HEK293 (cell line): ENCODE measurements around the gene CCSER1.

Experiments
- CTCF ChIA-PET: fragments of 350-600 bp; formaldehyde crosslinking; extraction: SDS; loops from one replicate; lab custom pipeline; 2021; ENCODE audit warnings: antibody characterized with exemption; lab: Yijun Ruan, JAX
- POLR2A ChIA-PET: fragments of 300-600 bp; formaldehyde crosslinking; extraction: SDS; loops from one replicate; lab custom pipeline; 2020; ENCODE audit warnings: antibody characterized with exemption, inconsistent platforms; lab: Yijun Ruan, JAX
- H3K27ac ChIP-seq: fragments of 200-500 bp; sonication (Bioruptor generic); 2 replicates; pipeline ENCODE4 v1.5.1; 2014; ENCODE audit warnings: low read depth, low read length, control low read depth, inconsistent platforms; ENCODE audit errors: extremely low read depth
- H3K36me3 ChIP-seq, 2 experiments: fragments of 200-500 bp in 1 of 2; sonication (Bioruptor generic) in 1 of 2; 1 replicate in 1 of 2; 2 replicates in 1 of 2; pipeline ENCODE4 v1.5.1; 2014 to 2017; ENCODE audit warnings: inconsistent platforms in 2 of 2, low read length in 2 of 2; ENCODE audit not compliant: control insufficient read depth in 2 of 2, insufficient read depth in 1 of 2
- H3K4me1 ChIP-seq: fragments of 200-500 bp; sonication (Bioruptor generic); 2 replicates; pipeline ENCODE4 v1.5.1; 2014; ENCODE audit warnings: mild to moderate bottlenecking, low read length, inconsistent platforms; ENCODE audit not compliant: control insufficient read depth, insufficient read depth
- H3K4me3 ChIP-seq: 2 replicates; pipeline ENCODE4 v1.5.1; 2011; ENCODE audit warnings: low read depth, mild to moderate bottlenecking, control low read depth, low read length, moderate library complexity
- H3K9me3 ChIP-seq: fragments of 200-500 bp; sonication (Bioruptor generic); 2 replicates; pipeline ENCODE4 v1.5.1; 2014; ENCODE audit warnings: low read depth, low read length, inconsistent platforms; ENCODE audit not compliant: control insufficient read depth, insufficient read depth
- BCL11A ChIP-seq: fragments of 450-650 bp; formaldehyde crosslinking; IDR thresholded peaks from 2 replicates; pipeline ENCODE4 v1.5.1; 2016; ENCODE audit warnings: low read depth, missing biosample characterization, missing genetic modification characterization
- GFI1B ChIP-seq: fragments of 450-650 bp; formaldehyde crosslinking; IDR thresholded peaks from 2 replicates; pipeline ENCODE4 v1.5.1; 2016; ENCODE audit warnings: missing biosample characterization, missing genetic modification characterization
- GLIS1 ChIP-seq: fragments of 450-650 bp; formaldehyde crosslinking; IDR thresholded peaks from 2 replicates; pipeline ENCODE4 v1.5.1; 2016; ENCODE audit warnings: missing biosample characterization, missing genetic modification characterization
- HOXA7 ChIP-seq: sonication (generic); formaldehyde crosslinking; IDR thresholded peaks from 2 replicates; pipeline ENCODE4 v1.8.1; 2022; ENCODE audit warnings: missing genetic modification reagents, borderline replicate concordance
- RBAK ChIP-seq: fragments of 450-650 bp; formaldehyde crosslinking; IDR thresholded peaks from 2 replicates; pipeline ENCODE4 v1.5.1; 2016; ENCODE audit warnings: missing biosample characterization, missing genetic modification characterization
- SCRT1 ChIP-seq: fragments of 450-650 bp; formaldehyde crosslinking; IDR thresholded peaks from 2 replicates; pipeline ENCODE4 v1.5.1; 2016; ENCODE audit warnings: missing biosample characterization, missing genetic modification characterization, borderline replicate concordance
- YY1 ChIP-seq: fragments of 450-650 bp; formaldehyde crosslinking; IDR thresholded peaks from 2 replicates; pipeline ENCODE4 v1.5.1; 2018; ENCODE audit warnings: missing biosample characterization, missing genetic modification characterization
- ZBTB7A ChIP-seq: fragments of 450-650 bp; formaldehyde crosslinking; IDR thresholded peaks from 2 replicates; pipeline ENCODE4 v1.5.1; 2016; ENCODE audit warnings: low read depth, missing biosample characterization, missing genetic modification characterization
- ZBTB8A ChIP-seq: fragments of 450-650 bp; formaldehyde crosslinking; IDR thresholded peaks from 2 replicates; pipeline ENCODE4 v1.5.1; 2016; ENCODE audit warnings: missing biosample characterization, missing genetic modification characterization
- ZNF114 ChIP-seq: fragments of 450-650 bp; formaldehyde crosslinking; IDR thresholded peaks from 2 replicates; pipeline ENCODE4 v1.5.0; 2017; ENCODE audit warnings: missing biosample characterization, missing genetic modification characterization
- ZNF133 ChIP-seq: fragments of 450-650 bp; formaldehyde crosslinking; IDR thresholded peaks from 2 replicates; pipeline ENCODE4 v1.5.1; 2016; ENCODE audit warnings: missing biosample characterization, missing genetic modification characterization
- ZNF223 ChIP-seq: fragments of 450-650 bp; formaldehyde crosslinking; IDR thresholded peaks from 2 replicates; pipeline ENCODE4 v1.5.1; 2016; ENCODE audit warnings: missing biosample characterization, missing genetic modification characterization
- ZNF24 ChIP-seq: fragments of 450-650 bp; formaldehyde crosslinking; IDR thresholded peaks from 2 replicates; pipeline ENCODE4 v1.5.1; 2016; ENCODE audit warnings: missing biosample characterization, missing genetic modification characterization
- ZNF274 ChIP-seq, 2 experiments: fragments of 200-500 bp in 1 of 2; fragments of 450-650 bp in 1 of 2; sonication (Bioruptor generic) in 1 of 2; formaldehyde crosslinking in 1 of 2; IDR thresholded peaks; 2 replicates each; pipeline versions ENCODE4 v1.5.1 to v1.6.1; 2014 to 2016; ENCODE audit warnings: borderline replicate concordance in 1 of 2, inconsistent platforms in 1 of 2, low read length in 1 of 2, missing biosample characterization in 1 of 2, missing genetic modification characterization in 1 of 2
- ZNF311 ChIP-seq: fragments of 450-650 bp; formaldehyde crosslinking; IDR thresholded peaks from 2 replicates; pipeline ENCODE4 v1.5.1; 2017; ENCODE audit warnings: missing biosample characterization, missing genetic modification characterization, borderline replicate concordance
- ZXDB ChIP-seq: fragments of 450-650 bp; formaldehyde crosslinking; IDR thresholded peaks from 2 replicates; pipeline ENCODE4 v1.5.1; 2016; ENCODE audit warnings: missing biosample characterization, missing genetic modification characterization
- TF ChIP-seq, protein P1 (sequence below): fragments of 450-650 bp; formaldehyde crosslinking; IDR thresholded peaks from 2 replicates; pipeline ENCODE4 v1.5.1; 2016; ENCODE audit warnings: missing biosample characterization, missing genetic modification characterization
- TF ChIP-seq, protein P2 (sequence below): fragments of 450-650 bp; formaldehyde crosslinking; IDR thresholded peaks from 2 replicates; pipeline ENCODE4 v1.5.1; 2016; ENCODE audit warnings: missing biosample characterization, missing genetic modification characterization, borderline replicate concordance
- TF ChIP-seq, protein P3 (sequence below): fragments of 450-650 bp; formaldehyde crosslinking; IDR thresholded peaks from 2 replicates; pipeline ENCODE4 v1.5.1; 2016; ENCODE audit warnings: missing biosample characterization, missing genetic modification characterization

Gene CCSER1

DNA sequence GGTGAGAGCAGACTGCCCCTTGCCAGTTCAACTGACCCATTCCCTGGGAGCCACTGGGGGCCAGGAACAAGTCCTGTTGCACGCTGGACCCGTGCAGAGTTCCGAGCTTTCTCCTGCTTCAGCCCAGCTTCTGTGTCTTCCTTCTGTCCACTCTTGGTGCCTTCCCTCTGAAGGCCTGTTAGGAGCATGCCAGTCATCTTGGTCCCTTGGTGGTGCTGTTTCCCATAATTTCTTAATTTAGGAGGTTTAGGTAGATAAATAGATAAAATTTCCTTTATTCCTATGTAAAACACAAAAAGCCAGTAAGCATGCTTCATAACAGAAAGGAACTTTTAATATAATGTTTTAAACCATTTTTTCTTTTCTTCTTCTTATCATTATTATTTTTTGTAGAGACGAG lies 672.7 kb downstream of the CCSER1 start:
- TF ChIP-seq YY1 (tag by site-specific recombination) (no peak), ZNF114 (tag by site-specific recombination) (no peak), BCL11A (tag by site-specific recombination) (no peak), GFI1B (tag by site-specific recombination) (no peak), ZNF133 (no peak), ZNF274 (IDR thresholded peaks at IDR 0.05; ENCODE audit: low read length) (no peak), ZNF274 (tag by site-specific recombination; IDR thresholded peaks at IDR 0.05; ENCODE audit: borderline replicate concordance) (no peak), GLIS1 (tag by site-specific recombination) (no peak), SCRT1 (no peak), ZXDB (tag by site-specific recombination) (no peak), ZNF311 (tag by site-specific recombination) (no peak), HOXA7 (CRISPR knock-in tag) (no peak), ZNF223 (no peak), ZNF24 (tag by site-specific recombination) (no peak), ZBTB7A (tag by site-specific recombination) (no peak)
- TF ChIP-seq, protein P1, sequence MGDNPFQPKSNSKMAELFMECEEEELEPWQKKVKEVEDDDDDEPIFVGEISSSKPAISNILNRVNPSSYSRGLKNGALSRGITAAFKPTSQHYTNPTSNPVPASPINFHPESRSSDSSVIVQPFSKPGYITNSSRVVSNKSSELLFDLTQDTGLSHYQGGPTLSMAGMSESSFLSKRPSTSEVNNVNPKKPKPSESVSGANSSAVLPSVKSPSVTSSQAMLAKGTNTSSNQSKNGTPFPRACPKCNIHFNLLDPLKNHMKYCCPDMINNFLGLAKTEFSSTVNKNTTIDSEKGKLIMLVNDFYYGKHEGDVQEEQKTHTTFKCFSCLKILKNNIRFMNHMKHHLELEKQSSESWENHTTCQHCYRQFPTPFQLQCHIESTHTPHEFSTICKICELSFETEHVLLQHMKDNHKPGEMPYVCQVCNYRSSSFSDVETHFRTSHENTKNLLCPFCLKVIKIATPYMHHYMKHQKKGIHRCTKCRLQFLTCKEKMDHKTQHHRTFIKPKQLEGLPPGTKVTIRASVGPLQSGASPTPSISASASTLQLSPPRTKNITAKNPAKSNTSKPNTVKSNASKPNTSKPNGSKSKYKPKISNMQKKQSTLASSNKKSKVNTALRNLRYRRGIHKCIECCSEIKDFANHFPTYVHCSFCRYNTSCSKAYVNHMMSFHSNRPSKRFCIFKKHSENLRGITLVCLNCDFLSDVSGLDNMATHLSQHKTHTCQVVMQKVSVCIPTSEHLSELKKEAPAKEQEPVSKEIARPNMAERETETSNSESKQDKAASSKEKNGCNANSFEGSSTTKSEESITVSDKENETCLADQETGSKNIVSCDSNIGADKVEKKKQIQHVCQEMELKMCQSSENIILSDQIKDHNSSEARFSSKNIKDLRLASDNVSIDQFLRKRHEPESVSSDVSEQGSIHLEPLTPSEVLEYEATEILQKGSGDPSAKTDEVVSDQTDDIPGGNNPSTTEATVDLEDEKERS, result no peak
- TF ChIP-seq, protein P2, sequence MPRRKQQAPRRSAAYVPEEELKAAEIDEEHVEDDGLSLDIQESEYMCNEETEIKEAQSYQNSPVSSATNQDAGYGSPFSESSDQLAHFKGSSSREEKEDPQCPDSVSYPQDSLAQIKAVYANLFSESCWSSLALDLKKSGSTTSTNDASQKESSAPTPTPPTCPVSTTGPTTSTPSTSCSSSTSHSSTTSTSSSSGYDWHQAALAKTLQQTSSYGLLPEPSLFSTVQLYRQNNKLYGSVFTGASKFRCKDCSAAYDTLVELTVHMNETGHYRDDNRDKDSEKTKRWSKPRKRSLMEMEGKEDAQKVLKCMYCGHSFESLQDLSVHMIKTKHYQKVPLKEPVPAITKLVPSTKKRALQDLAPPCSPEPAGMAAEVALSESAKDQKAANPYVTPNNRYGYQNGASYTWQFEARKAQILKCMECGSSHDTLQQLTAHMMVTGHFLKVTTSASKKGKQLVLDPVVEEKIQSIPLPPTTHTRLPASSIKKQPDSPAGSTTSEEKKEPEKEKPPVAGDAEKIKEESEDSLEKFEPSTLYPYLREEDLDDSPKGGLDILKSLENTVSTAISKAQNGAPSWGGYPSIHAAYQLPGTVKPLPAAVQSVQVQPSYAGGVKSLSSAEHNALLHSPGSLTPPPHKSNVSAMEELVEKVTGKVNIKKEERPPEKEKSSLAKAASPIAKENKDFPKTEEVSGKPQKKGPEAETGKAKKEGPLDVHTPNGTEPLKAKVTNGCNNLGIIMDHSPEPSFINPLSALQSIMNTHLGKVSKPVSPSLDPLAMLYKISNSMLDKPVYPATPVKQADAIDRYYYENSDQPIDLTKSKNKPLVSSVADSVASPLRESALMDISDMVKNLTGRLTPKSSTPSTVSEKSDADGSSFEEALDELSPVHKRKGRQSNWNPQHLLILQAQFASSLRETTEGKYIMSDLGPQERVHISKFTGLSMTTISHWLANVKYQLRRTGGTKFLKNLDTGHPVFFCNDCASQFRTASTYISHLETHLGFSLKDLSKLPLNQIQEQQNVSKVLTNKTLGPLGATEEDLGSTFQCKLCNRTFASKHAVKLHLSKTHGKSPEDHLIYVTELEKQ, result no peak
- Histone ChIP-seq H3K4me3 (no peak overlapping the region), H3K9me3 (no peaks in the 10 kb centered on the region), H3K4me1 (no peaks in the 10 kb centered on the region), H3K36me3 (no peaks in the 10 kb centered on the region), H3K27ac (no peak overlapping the region)
- ChIA-PET CTCF (no interaction called here), POLR2A (no interaction called here)

DNA sequence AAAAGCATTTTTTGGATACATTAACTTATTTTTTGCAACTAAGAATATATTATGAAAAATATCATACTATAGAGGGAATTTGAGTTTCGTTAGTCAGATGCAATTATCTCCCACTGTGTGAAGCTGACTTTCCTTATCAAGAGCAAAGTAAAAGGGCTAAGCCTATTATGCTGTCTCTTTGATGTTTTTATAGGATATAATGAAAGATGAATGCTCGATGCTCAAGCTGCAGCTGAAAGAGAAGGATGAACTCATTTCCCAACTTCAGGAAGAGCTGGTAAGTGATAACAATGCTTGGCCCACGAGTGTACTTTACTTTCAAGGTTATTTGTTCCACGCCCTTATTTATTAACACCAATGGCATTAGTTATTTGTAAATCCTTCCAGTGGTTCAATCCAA lies 688.4 kb downstream of the CCSER1 start:
- Histone ChIP-seq H3K4me3 (no peak overlapping the region), H3K4me1 (no peaks in the 10 kb centered on the region), H3K9me3 (no peaks in the 10 kb centered on the region), H3K36me3 (no peaks in the 10 kb centered on the region), H3K27ac (no peak overlapping the region)
- TF ChIP-seq ZBTB8A (no peak), RBAK (tag by site-specific recombination) (no peak)
- TF ChIP-seq, protein P3, sequence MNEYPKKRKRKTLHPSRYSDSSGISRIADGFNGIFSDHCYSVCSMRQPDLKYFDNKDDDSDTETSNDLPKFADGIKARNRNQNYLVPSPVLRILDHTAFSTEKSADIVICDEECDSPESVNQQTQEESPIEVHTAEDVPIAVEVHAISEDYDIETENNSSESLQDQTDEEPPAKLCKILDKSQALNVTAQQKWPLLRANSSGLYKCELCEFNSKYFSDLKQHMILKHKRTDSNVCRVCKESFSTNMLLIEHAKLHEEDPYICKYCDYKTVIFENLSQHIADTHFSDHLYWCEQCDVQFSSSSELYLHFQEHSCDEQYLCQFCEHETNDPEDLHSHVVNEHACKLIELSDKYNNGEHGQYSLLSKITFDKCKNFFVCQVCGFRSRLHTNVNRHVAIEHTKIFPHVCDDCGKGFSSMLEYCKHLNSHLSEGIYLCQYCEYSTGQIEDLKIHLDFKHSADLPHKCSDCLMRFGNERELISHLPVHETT (tag by site-specific recombination), result no peak
- POLR2A ChIA-PET, result no interaction called here
- CTCF ChIA-PET, result no interaction called here
